Measurements from ENCODE around the gene NAB2.
A peak's percentile ranks its signal among the peaks of the same experiment; 100 is the strongest.
"Not testable (repeated sequence)": the region's sequence is repeated elsewhere in the genome, so short reads cannot be mapped to it uniquely, and the experiment has no call there.

Gene NAB2

DNA sequence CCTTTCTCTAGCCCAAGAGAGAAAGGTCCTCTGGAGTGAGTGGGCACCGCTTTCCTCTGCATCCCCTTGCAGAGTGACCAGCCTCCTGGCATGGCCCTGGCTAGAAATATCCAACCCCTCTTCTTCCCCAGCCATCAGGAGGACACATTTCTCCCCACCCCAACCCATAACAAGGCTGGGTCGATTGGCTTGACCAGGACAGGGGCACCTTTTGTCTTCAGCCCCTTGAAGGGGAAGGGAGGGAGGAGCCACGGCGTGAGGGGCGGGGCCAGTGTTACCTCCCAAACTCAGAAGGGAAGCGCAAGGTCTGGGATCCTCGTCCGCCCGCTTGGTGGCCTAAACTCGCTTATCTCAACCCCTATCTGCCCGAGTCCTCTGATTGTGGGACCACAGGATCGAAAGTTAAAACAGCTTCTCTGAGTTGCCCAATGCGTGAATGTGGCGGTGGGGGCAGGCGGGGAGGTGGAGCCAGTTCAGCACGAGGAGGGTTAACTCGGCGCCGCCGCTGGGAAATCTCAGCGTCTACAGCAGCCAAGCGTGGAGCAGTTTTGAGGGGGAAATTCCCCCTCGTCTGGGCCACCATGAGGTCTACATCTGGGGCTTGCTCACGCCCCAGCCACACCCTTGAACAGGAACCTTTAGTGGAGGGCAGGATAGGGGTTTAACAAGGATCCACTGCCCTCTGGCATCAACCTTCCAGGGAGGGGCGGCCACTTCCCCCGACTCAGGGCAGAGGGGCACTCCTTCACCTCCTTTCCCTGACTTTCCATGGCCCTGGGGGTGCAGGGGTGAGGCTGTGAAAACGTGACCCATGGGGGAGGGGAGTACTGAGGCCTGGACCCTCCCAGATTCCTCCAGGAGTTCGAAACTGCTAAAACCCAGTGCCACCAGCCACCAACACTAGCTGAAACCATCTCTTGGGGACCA lies 21.5 kb downstream of the NAB2 start:
- peak; percentile 48 to 71 (median 68) for DNase-seq (ENCODE audit: low read depth in 3 of 3)

DNA sequence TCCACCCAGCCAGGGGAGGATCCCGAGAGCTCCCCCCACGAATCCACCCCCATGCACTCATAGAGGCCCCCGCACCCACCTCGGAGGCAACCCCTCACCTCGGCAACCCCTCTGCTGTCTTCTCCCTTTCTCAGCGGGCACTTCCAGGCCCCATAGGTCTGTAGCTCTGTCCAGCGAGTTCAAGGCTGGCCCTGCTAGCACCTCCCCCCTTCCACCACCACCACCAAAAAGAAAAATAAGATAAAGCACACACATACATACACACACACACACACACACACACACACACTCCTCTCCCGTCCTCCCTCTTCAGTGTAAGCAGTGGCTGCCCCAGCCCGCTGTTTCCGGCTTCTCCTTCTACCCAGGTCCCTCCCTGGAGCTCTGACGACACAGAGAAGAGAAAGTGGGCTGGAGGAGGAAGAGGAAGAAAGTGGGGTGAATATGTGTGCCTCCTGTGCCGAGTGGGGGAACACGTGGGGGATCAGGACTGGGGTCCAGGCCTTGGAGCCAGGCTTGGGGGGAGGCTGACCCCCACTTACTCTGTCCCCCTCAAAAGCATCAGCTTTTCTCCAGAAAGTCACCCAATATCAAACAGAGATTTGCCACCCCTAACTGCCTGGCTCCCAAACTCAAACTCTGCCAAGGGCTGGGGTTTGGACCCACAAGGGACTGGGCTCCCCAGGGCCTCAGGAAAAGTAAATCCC lies 22.3 kb downstream of the NAB2 start, which contains the start of gene STAT6:
Gene STAT6, minus strand, starts transcription at position 332 of the 704 bp plus-strand sequence. CDS start 3,084 bp downstream, outside the sequence.
- DNase-seq (ENCODE audit: low read depth in 3 of 3) = peak; percentile 59 to 72 (median 69)

DNA sequence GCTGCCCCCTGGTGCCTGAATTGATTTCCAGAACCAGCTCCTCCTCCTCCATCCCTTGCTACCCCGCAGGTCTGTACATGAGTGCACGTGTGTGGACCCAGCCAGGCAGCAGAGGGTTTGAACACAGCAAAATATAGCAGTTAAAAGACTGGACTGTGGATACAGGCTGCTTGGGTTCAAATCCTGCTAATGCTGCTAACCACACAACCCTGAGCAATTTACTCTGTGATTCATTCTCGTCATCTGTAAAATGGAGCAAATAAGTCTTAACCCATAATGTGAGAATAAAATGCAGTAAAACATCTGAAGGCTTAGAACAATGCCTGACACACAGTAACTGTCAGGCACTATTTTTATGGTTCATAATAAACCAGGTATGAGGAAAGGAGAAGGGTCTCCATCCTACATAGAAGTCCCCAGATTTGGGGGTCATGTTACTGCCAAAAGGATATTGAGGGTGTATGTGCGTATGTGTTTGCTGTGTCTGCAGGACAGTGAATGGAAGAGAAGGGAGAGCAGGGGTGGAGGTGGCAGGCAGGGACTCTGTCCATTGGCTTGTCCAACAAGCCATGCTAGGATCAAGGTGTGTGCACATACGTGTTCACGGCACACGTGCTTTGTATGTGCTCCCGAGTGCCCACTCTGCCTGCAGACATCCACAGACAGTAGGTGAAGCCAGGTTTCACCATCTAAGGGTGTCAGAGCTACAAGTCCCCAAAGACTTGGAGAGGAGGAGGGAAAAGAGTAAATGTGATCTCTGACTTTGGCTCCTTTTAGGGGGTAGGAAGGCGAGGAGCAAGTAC lies 23.8 kb downstream of the NAB2 start:
- DNase-seq (ENCODE audit: low read depth in 3 of 3) = no peak

DNA sequence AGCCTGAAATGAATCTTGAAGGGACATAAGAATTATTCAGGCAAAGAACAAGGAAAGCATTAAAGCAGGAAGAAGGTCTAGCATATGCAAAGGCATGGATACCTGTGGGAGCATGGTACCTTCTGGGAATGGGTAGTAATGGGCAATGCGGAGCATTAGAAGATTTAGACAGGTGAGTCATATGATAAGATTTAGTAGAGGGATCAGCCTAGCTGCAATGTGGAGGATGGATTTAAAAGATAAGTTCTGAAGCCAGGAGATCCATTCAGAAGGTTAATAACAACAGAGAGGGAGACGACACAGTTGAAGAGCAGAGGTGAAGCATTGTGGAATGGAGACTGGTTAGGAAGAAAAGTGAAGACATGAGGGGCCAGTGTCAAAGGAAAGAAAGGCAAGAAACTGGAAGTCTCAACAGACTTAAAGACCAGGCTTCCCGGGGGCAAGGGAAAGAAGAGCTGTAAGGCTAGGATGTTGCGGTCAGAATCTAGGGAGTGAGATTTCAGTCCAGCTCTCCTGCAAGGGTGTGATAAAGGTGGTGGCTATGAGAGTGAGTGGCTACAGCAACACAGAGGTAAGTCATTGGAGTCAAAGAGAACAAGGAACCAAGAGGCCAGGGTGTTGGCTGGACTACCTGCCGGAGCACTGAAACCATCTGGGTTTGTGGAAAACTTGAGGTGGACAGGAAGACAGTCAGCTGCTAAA lies 27.8 kb downstream of the NAB2 start:
- DNase-seq (ENCODE audit: low read depth in 3 of 3) = no peak

DNA sequence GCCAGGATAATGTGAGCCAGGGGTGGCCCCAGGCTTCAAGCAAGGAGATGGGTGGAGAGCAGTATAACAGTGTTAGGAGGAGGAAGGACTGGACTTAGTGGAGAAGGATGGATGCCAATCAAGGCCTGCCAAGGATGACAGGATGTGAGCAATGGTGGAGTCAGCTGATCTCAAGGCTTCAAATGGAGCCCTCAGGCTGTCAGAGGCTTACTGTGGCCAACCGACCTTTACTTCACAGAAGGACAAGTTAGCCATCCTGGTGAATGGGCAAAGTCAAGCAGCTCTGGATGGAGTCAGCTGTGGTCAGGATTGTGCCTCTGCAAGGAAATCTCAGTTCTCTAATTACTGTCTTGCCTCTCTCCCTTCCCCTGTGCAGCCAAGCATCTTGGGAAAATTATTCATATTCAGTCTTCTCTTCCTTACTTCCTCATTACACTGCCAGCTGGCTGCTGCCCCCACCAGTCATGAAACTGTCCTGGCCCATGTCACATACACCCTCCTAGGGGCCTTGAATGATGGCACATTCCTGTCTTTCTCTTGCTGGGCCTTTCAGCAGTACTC lies 29.9 kb downstream of the NAB2 start:
- DNase-seq (ENCODE audit: low read depth in 3 of 3) = no peak

DNA sequence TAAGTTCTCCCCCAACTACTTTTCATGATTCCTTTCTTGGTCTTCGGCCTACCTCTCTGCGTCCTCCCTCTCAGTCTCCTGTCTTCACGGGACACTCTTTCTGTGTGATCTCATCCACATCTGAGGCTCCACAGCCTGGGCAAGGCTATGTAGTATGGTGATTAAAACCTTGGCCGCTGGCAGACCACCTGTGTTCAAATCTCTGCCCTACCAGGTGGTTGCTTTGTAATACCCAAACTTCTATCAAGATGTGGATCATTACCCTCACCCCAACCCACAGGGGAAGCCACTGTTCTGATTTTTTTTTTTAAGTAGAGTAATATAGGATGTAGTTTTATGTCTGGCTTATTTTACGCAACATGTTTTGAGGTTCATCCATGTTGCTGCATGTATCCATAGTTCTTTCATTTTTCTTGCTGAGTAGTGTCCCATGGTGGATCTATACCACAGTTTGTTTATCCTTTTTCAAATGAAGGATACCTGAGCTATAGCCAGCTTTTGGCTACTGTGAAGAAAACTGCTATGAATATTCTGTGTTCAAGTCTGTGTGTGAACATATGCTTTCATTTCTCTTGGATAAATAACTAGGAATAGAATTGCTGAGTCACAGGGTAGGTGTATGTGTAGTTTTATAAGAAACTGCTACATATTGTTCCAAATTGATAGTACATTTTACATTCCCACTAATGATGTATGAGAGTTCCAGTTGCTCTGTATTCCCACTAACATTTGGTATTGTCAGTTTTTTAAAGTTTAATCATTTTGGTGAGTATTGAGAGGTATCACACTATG lies 30.6 kb downstream of the NAB2 start:
- no peak for DNase-seq (ENCODE audit: low read depth in 3 of 3)

DNA sequence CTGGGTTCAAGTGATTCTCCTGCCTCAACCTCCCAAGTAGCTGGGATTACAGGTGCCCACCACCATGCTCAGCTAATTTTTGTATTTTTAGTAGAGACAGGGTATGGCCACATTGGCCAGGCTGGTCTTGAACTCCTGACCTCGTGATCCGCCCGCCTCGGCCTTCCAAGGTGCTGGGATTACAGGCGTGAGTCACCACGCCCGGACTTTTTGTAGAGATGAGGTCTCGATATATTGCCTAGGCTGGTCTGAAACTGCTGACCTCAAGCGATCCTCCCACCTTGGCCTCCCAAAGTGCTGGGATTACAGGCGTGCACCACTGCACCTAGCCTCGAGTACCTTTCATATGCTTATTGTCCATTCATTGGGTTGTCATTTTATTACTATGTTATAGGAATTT lies 31.8 kb downstream of the NAB2 start:
- not testable (repeated sequence) for DNase-seq (ENCODE audit: low read depth in 3 of 3)

DNA sequence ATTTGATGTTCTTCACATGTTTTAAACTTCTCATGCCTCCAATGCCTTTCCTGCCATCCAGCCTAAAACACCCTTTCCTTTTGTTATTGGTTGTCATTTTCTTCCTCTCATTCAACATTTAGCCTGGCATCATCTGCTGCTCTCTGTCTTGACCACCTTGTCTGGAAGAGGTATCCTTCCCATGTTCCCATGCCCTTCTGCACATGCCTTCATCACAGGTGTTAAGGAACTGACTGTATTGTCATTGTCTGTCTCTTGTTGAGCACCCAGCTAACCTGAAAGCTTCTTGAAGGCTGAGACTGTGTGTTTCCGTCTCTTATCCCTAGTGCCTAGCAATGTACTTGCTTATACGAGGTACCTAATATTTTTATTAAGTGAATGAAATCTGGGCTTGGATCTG lies 34.9 kb downstream of the NAB2 start:
- no peak for DNase-seq (ENCODE audit: low read depth in 3 of 3)

DNA sequence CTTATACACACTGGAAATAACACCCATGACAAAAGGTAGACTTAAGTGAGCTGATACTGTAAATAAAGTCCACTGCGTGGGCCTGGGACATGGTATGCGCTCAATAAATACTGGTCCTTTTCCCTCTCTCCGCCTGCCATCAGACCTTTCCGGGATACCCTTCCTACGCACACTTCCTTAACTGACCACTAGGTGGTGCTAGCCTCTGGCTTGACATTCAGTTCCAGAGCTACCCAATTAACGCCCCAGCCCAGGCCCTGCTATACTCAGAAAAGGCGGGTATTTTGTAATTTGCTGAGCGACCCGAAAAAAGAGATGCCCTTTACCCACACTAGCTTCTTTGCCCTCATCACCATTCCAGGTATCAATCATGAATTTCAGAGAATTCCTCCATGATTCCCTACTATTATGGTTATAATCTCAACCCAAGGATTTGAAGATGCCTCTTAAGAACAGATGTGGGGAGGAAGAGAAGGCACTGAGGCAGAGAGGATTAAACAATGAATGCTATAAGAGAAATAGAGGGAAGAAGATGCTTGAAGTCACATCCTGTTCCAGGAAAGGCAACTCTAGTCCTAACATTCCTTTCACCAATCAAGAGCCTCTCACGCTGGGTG lies 35.5 kb downstream of the NAB2 start:
- peak; percentile 56 to 73 (median 68) for DNase-seq (ENCODE audit: low read depth in 3 of 3)

DNA sequence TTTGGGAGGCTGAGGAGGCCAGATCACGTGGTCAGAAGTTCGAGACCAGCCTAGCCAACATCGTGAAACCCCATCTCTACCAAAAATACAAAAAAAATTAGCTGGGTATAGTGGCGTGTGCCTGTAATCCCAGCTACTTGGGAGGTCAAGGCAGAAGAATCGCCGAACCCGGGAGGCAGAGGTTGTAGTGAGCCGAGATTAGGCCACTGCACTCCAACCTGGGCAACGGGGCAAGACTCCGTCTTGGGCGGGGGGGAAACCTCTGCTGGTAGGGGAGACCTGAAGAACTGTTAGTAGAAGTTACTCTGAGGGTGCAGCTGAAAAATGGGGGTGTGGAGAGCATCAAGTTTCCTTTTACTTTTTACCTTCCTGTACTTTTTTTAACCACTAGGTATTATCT lies 37.1 kb downstream of the NAB2 start:
- no peak for DNase-seq (ENCODE audit: low read depth in 3 of 3)

DNA sequence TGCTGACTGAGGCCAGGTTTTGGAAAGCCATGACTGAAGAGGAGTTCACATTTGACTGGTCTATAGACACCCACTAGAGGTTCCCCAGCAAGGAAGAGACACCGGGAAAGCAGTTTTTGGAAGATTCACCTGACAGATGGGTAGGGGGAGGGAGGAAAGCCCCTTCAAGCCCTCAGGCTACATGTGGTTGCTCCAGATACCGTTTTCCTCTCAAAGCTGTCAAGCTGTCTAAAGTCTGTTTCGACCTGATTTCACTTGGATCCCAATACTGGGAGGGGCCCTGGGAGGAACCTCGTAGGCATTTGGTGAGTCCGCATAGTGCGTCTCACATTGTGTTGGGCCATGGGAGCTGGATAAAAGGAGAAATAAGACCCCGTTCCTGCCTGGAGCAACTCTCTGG lies 37.6 kb downstream of the NAB2 start:
- no peak for DNase-seq (ENCODE audit: low read depth in 3 of 3)

DNA sequence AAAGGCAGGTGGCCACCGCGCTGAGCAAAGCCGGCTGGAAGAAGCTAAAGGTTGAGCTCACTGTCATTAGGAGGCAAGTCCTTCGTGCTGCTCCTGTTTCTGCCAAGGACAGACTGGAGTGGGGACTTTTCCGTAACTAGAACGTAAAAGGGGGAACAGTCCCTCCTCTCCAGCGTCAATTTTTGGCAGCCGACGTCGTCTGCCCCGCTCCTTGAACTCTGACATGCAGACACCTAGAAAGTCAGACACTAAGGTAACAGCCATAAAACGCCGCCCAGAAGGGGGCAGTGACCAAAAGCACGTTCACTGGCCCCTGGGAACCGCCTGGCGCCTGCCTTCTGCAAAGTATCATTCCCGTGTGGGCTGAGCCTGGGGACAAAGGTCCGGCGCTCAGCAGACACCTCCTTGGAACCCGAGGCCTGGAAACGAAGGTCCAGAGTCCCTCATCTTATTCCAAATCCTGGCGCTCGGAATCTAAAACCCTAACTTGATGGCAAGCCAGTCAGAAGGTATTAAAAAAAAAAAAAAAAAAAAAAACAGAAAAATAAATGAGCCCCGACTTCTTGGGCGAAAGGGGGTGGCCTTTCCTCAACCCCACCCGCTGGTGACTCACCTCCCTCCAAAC lies 38.3 kb downstream of the NAB2 start:
- peak in 1 of 3 donors; percentile 48 for DNase-seq (ENCODE audit: low read depth in 3 of 3)

DNA sequence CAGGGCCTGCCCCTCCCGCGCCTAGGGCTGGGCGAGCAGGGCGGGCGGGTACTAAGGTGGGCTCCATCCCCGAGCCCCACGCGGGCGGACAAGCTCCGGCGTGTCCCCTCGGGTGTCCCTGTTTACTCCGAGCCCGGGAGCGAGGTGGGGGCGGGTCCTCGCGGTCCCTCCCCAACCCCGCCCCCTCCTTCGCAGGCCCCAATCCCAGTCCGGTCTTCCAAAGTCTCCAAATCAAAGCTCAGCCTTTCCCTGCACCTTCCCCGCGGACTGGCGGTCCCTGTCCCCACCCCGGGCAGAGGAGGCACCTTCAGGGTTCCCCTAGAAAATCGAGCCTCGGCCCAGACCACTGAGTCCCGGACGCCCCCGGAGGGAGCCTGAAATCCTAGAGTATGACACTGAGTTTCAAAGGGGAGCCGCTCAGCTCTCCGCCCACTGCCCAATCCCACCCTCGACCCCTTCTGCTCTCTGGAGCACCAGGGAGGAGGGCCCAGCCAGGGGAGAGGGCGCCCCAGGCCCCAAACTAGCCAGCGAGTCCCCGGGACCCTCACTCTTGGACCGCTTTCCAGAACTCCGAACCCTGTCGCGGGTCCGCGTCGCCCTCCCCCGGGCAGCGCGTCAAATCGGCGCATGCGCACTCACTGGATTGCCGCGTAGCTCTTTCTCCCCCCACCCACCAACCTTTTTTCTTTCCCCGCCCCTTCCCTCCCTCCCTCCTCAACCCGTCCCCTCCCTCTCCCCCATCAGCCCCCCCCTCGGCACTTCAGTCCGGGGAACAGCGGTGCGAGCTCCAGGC lies 39.0 kb downstream of the NAB2 start, which contains the start of gene LRP1:
Gene LRP1, plus strand, starts transcription at position 758 of the 793 bp plus-strand sequence. CDS start 482 bp downstream, outside the sequence.
- DNase-seq (ENCODE audit: low read depth in 3 of 3) = peak; percentile 37 to 76 (median 52)

DNA sequence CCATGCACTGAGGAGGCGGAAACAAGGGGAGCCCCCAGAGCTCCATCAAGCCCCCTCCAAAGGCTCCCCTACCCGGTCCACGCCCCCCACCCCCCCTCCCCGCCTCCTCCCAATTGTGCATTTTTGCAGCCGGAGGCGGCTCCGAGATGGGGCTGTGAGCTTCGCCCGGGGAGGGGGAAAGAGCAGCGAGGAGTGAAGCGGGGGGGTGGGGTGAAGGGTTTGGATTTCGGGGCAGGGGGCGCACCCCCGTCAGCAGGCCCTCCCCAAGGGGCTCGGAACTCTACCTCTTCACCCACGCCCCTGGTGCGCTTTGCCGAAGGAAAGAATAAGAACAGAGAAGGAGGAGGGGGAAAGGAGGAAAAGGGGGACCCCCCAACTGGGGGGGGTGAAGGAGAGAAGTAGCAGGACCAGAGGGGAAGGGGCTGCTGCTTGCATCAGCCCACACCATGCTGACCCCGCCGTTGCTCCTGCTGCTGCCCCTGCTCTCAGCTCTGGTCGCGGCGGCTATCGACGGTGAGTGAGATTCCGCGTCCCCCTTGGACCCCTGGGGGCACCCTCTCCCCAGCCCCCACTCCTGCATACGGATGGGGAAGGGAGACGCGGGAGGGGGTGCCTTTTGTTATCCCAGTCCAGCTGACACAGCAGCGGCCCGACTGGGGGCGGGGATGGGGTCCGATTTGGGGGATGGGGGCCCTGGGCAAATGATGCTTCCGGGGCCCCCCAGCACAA lies 39.8 kb downstream of the NAB2 start:
- no peak for DNase-seq (ENCODE audit: low read depth in 3 of 3)

DNA sequence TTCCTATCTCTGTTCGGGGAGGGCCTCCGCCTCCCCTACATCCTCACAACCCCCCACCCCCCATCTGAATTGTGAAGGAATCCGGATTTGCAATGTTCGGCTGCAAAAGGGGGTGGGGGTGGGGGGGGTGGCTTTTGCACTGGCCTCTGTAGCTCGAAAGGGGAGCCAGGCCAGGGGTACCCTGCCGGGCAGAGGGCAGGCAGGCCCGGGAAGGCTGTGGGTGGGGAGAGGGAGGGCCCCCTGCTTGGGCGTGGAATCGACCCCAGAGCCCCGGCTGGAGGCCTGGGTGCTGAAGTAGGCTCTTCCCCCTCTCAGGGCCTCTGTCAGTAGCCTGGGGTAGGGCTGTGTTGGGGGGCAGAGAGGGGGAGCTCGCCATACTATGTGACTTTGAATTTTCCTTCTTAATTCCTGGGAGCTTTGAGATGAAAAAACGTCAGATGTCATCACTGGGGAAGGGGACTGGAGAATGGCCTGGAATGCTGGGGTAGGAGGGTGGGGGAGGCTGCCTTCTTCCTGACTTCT lies 40.5 kb downstream of the NAB2 start:
- DNase-seq (ENCODE audit: low read depth in 3 of 3) = no peak

DNA sequence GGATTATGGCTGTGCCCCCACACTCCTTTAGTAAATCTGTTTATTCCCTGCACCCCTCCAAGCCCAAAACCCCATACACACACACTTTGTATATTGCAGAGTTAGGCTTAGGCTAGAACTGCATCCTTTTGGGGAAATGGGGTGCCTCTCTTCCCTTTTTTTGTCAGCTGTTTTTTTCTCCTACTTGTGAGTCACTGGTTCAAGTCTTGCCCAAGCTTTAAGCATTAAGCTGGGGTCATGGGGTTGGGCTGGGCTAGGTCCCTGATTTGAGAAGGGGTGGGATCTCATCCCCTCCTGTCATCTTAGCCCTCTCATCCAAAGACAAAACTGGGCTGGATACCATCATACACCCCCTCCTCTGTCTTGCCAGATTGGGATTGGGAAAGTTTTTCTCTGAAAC lies 41.0 kb downstream of the NAB2 start:
- DNase-seq (ENCODE audit: low read depth in 3 of 3) = no peak

DNA sequence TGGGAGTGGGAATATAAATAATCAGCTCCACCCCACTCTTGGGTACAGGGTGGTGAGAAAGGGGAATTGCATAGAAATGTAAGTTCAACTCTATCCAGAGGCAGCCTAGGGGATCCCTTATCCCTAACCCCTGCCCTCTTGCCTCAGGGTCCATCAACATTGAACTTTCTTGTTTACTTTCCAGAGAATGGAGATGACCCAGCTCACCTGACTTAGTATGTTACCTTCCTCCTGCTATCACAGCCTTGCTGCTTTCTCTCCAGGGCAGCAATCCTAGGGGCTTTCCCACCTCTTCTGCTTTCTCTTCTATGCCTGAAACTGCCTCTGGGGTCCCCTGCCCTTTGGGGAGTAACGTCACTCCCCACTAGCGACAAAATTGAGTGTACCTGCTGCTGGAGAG lies 42.0 kb downstream of the NAB2 start:
- DNase-seq (ENCODE audit: low read depth in 3 of 3) = no peak
